Endothelial cell of umbilical vein (primary cell): Measurements from ENCODE around the gene PRKAG2.

Experiments
- CTCF ChIP-seq, 2 donors: IDR thresholded peaks; 1 replicate in 1 of 2; 2 replicates in 1 of 2; pipeline ENCODE4 v1.5.1; 2011; ENCODE audit warnings: low read length in 2 of 2, mild to moderate bottlenecking in 2 of 2, moderate library complexity in 2 of 2, control low read depth in 1 of 2, inconsistent platforms in 1 of 2, low read depth in 1 of 2; ENCODE audit not compliant: insufficient read depth in 1 of 2; ENCODE audit errors: extremely low read depth in 1 of 2
- TF ChIP-seq, protein P1 (sequence below): IDR thresholded peaks from 2 replicates; pipeline ENCODE4 v1.6.1; 2011; ENCODE audit not compliant: insufficient read depth, insufficient read length

DNA sequence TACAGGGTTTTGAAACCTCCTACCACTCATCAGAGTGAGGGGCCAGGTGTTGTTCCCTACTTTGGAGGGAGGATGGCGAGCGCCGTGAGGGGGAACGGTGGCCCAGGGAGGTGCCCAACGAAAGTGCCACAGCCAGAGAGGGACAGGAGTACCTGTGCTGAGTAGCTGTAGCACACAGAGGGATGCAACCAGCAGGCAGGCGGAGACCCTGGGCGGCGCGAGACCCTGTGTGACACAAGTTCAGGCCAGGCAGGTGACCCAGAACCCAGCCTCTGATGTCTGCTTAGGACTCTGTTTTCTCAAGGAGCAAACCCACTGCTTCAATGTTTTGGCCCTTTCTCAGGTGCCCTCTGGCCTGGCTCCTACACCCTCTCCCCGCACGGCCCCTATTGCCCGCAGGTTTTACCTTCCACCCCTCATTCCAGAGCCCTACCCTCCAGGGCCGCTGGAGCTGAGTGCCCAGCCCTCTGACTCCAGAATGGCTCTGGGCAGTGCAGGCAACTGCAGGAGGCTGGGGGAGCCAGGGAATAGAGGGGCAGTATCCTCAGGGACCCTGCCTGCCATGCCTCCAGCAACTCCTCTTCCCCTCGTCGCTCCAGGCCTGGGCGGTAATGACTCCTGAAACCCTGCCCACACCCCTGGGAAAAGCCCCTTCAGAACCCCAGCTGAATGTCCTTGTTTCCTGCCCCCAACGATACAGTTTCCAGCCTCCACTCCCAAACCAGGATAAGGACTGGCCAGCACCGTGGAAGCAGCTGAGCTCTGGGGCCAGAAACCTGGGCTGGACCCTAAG lies 193.1 kb downstream of the PRKAG2 start:
- no peak for TF ChIP-seq CTCF (IDR thresholded peaks at IDR 0.05; ENCODE audit: extremely low read depth in 1 of 2, insufficient read depth in 1 of 2, low read depth in 1 of 2, low read length in 2 of 2)
- TF ChIP-seq, protein P1, sequence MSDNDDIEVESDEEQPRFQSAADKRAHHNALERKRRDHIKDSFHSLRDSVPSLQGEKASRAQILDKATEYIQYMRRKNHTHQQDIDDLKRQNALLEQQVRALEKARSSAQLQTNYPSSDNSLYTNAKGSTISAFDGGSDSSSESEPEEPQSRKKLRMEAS: no peak
